Parathyroid adenoma (tissue), 2 donors: ENCODE measurements around the gene MDK.

ENCODE experiments used
- H2AFZ ChIP-seq: fragments of 300-600 bp; sonication (generic); one replicate; pipeline ENCODE4 v1.7.0; 2017; ENCODE audit warnings: antibody characterized with exemption, mild to moderate bottlenecking
- H3K27ac ChIP-seq: fragments of 300-600 bp; sonication (generic); one replicate; pipeline ENCODE4 v1.7.0; 2017
- H3K27me3 ChIP-seq: fragments of 300-600 bp; sonication (generic); one replicate; pipeline ENCODE4 v1.7.0; 2017; ENCODE audit warnings: low read length; ENCODE audit not compliant: control insufficient read depth, insufficient read depth
- H3K36me3 ChIP-seq: fragments of 300-600 bp; sonication (generic); one replicate; pipeline ENCODE4 v1.7.0; 2017; ENCODE audit warnings: low read length; ENCODE audit not compliant: control insufficient read depth, insufficient read depth
- H3K4me1 ChIP-seq: fragments of 300-600 bp; sonication (generic); one replicate; pipeline ENCODE4 v1.7.0; 2017; ENCODE audit warnings: control low read depth
- H3K4me2 ChIP-seq: fragments of 300-600 bp; sonication (generic); one replicate; pipeline ENCODE4 v1.7.0; 2017; ENCODE audit warnings: low read length
- H3K4me3 ChIP-seq: fragments of 300-600 bp; sonication (generic); one replicate; pipeline ENCODE4 v1.7.0; 2017; ENCODE audit warnings: low read depth, low read length
- H3K79me2 ChIP-seq: fragments of 300-600 bp; sonication (generic); one replicate; pipeline ENCODE4 v1.7.0; 2017; ENCODE audit warnings: control low read depth
- H3K9ac ChIP-seq: fragments of 300-600 bp; sonication (generic); one replicate; pipeline ENCODE4 v1.7.0; 2017; ENCODE audit warnings: mild to moderate bottlenecking
- H3K9me3 ChIP-seq: fragments of 300-600 bp; sonication (generic); one replicate; pipeline ENCODE4 v1.7.0; 2017; ENCODE audit warnings: low read length; ENCODE audit not compliant: control insufficient read depth
- CTCF ChIP-seq: fragments of 300-600 bp; sonication (generic); IDR thresholded peaks from one replicate; pipeline ENCODE4 v1.7.0; 2017; ENCODE audit warnings: antibody characterized with exemption, mild to moderate bottlenecking
- donor health status: primary hyperparathyroidism.

Gene MDK

GRCh38 chr11:46361283-46362155 is 19.9 kb upstream of the MDK start:
- H3K4me3 ChIP-seq = peak overlapping the region; percentile 29
- no peaks in the 10 kb centered on the region for H3K27me3 ChIP-seq
- no peaks in the 10 kb centered on the region for H3K9me3 ChIP-seq
- H3K27ac ChIP-seq = peak overlapping the region; percentile 97
- peak overlapping the region; percentile 11 for H3K9ac ChIP-seq
- H3K36me3 ChIP-seq = no peaks in the 10 kb centered on the region
- peaks cover 35% of the 10 kb centered on the region for H3K4me1 ChIP-seq
- H3K79me2 ChIP-seq = peaks cover 18% of the 10 kb centered on the region
- peak overlapping the region; percentile 74 for H3K4me2 ChIP-seq
- no peak for TF ChIP-seq CTCF
- peak overlapping the region; percentile 73 for H2AFZ ChIP-seq

- Histone ChIP-seq H3K4me1 (peaks cover 27% of the 10 kb centered on the region), H3K4me3 (peak overlapping the region; percentile 27), H2AFZ (peak overlapping the region; percentile 64), H3K27ac (peak overlapping the region; percentile 97), H3K4me2 (peak overlapping the region; percentile 74), H3K79me2 (peaks cover 18% of the 10 kb centered on the region), H3K9me3 (no peaks in the 10 kb centered on the region), H3K9ac (no peak overlapping the region), H3K36me3 (no peaks in the 10 kb centered on the region), H3K27me3 (no peaks in the 10 kb centered on the region)
- TF ChIP-seq CTCF = no peak
These were observed 19.1 kb upstream of the MDK start for GRCh38 chr11:46362156-46363030.

- no peak for TF ChIP-seq CTCF
- Histone ChIP-seq H3K27ac (peak overlapping the region; percentile 97), H3K9ac (no peak overlapping the region), H3K27me3 (no peaks in the 10 kb centered on the region), H2AFZ (peak overlapping the region; percentile 64), H3K4me2 (peak overlapping the region; percentile 74), H3K4me1 (peaks cover 25% of the 10 kb centered on the region), H3K36me3 (no peaks in the 10 kb centered on the region), H3K9me3 (no peaks in the 10 kb centered on the region), H3K4me3 (peak overlapping the region; percentile 27), H3K79me2 (peaks cover 18% of the 10 kb centered on the region)
These were observed 18.4 kb upstream of the MDK start for GRCh38 chr11:46363031-46363407.

GRCh38 chr11:46363455-46364005 is 17.9 kb upstream of the MDK start:
- peaks cover 25% of the 10 kb centered on the region for H3K4me1 ChIP-seq
- H3K4me3 ChIP-seq = peak overlapping the region; percentile 11
- H3K9me3 ChIP-seq = no peaks in the 10 kb centered on the region
- H2AFZ ChIP-seq = no peak overlapping the region
- H3K27me3 ChIP-seq = no peaks in the 10 kb centered on the region
- H3K79me2 ChIP-seq = peaks cover 18% of the 10 kb centered on the region
- peak overlapping the region; percentile 74 for H3K4me2 ChIP-seq
- no peaks in the 10 kb centered on the region for H3K36me3 ChIP-seq
- peak overlapping the region; percentile 37 for H3K9ac ChIP-seq
- peak overlapping the region; percentile 97 for H3K27ac ChIP-seq
- TF ChIP-seq CTCF = no peak
